HG02884 (cell line): ENCODE results near the gene PRDX5.
A peak's percentile ranks its signal among the peaks of the same experiment; 100 is the strongest.
"Not testable (repeated sequence)": the region's sequence is repeated elsewhere in the genome, so short reads cannot be mapped to it uniquely, and the experiment has no call there.

Experiments
- ATAC-seq: cut with Tn5 transposase; IDR thresholded peaks from one replicate; pipeline ENCODE4 v1.9.1; 2021; ENCODE audit warnings: mild to moderate bottlenecking, moderate library complexity; ENCODE audit not compliant: unreplicated experiment

The PRDX5 gene

GRCh38 chr11:64305075-64305690 is 12.7 kb upstream of the PRDX5 start, which contains the start of gene ESRRA:
Gene ESRRA (plus strand): TSS chr11:64305524. CDS start chr11:64307180, 1,656 bp downstream.
- peak; percentile 56 for ATAC-seq

GRCh38 chr11:64305691-64306562 is 12.0 kb upstream of the PRDX5 start:
- no peak for ATAC-seq

GRCh38 chr11:64306563-64306875 is 11.4 kb upstream of the PRDX5 start:
- no peak for ATAC-seq

GRCh38 chr11:64306876-64307622 is 10.9 kb upstream of the PRDX5 start:
- no peak for ATAC-seq

GRCh38 chr11:64307795-64308194 is 10.1 kb upstream of the PRDX5 start:
- not testable (repeated sequence) for ATAC-seq

GRCh38 chr11:64312947-64313346 is 5.0 kb upstream of the PRDX5 start:
- ATAC-seq, result no peak

GRCh38 chr11:64313491-64314145 is 4.3 kb upstream of the PRDX5 start:
- no peak for ATAC-seq

- no peak for ATAC-seq
Observed at GRCh38 chr11:64314146-64314804, 3.6 kb upstream of the PRDX5 start.

GRCh38 chr11:64314805-64315561 is 2.9 kb upstream of the PRDX5 start:
- ATAC-seq, result no peak

GRCh38 chr11:64315667-64316526 is 2.0 kb upstream of the PRDX5 start:
- not testable (repeated sequence) for ATAC-seq

GRCh38 chr11:64316672-64317324 is 1.1 kb upstream of the PRDX5 start:
- ATAC-seq, result no peak

- ATAC-seq, result peak; percentile 66
Observed at GRCh38 chr11:64317325-64317960, 478 bp upstream of the PRDX5 start, which contains the start of gene TRMT112. Gene TRMT112 (minus strand): TSS chr11:64317559. CDS start chr11:64317526, 33 bp downstream.

- no peak for ATAC-seq
Observed at GRCh38 chr11:64318766-64319761, 1.1 kb downstream of the PRDX5 start.

GRCh38 chr11:64320556-64320955 is 2.6 kb downstream of the PRDX5 start:
- no peak for ATAC-seq

- ATAC-seq, result no peak
Observed at GRCh38 chr11:64321026-64321425, 3.1 kb downstream of the PRDX5 start.

GRCh38 chr11:64321533-64321932 is 3.6 kb downstream of the PRDX5 start:
- ATAC-seq, result no peak

- ATAC-seq, result no peak
Observed at GRCh38 chr11:64322925-64323260, 5.0 kb downstream of the PRDX5 start.
